NCI-H1092 (cell line): ENCODE results near the gene ZC2HC1B.

Experiments
- DNase-seq: peaks from one replicate; lab custom pipeline; 2025; lab: John Stamatoyannopoulos, UW

Gene ZC2HC1B

GRCh38 chr6:143934867-143935266 lies 70.6 kb downstream of the ZC2HC1B start:
- DNase-seq: no peak

- no peak for DNase-seq
These were observed 72.1 kb downstream of the ZC2HC1B start for GRCh38 chr6:143936347-143936746.

- DNase-seq: no peak
These were observed 72.7 kb downstream of the ZC2HC1B start for GRCh38 chr6:143936778-143937667.

GRCh38 chr6:143937668-143937970 lies 73.3 kb downstream of the ZC2HC1B start:
- DNase-seq: no peak

- DNase-seq: no peak
These were observed 75.1 kb downstream of the ZC2HC1B start for GRCh38 chr6:143939364-143939763.

- DNase-seq: no peak
These were observed 75.8 kb downstream of the ZC2HC1B start for GRCh38 chr6:143940011-143940597.

- DNase-seq: peak; percentile 7
These were observed 77.8 kb downstream of the ZC2HC1B start for GRCh38 chr6:143941852-143942627.

- no peak for DNase-seq
These were observed 83.9 kb downstream of the ZC2HC1B start for GRCh38 chr6:143948208-143948607.

GRCh38 chr6:143949535-143949934 lies 85.3 kb downstream of the ZC2HC1B start:
- no peak for DNase-seq

GRCh38 chr6:143949962-143950361 lies 85.7 kb downstream of the ZC2HC1B start:
- no peak for DNase-seq

GRCh38 chr6:143950875-143951274 lies 86.6 kb downstream of the ZC2HC1B start:
- no peak for DNase-seq

GRCh38 chr6:143952060-143952778 lies 87.9 kb downstream of the ZC2HC1B start:
- DNase-seq: no peak

- DNase-seq: no peak
These were observed 88.8 kb downstream of the ZC2HC1B start for GRCh38 chr6:143952947-143953701.

- no peak for DNase-seq
These were observed 89.6 kb downstream of the ZC2HC1B start for GRCh38 chr6:143953922-143954321.

GRCh38 chr6:143955971-143956370 lies 91.7 kb downstream of the ZC2HC1B start:
- no peak for DNase-seq

- DNase-seq: no peak
These were observed 93.5 kb downstream of the ZC2HC1B start for GRCh38 chr6:143957679-143958274.

- no peak for DNase-seq
These were observed 94.6 kb downstream of the ZC2HC1B start for GRCh38 chr6:143958839-143959399.

GRCh38 chr6:143959927-143960326 lies 95.7 kb downstream of the ZC2HC1B start:
- no peak for DNase-seq

GRCh38 chr6:143961066-143961465 lies 96.8 kb downstream of the ZC2HC1B start:
- DNase-seq: no peak
